Liver (tissue), 3 donors: Measurements from ENCODE around the gene EIF2AK3.

ENCODE experiments used
- EGR1 ChIP-seq, 2 donors: IDR thresholded peaks; 2 replicates each; pipeline ENCODE4 v1.6.1; 2016 to 2018; ENCODE audit warnings: antibody characterized with exemption in 2 of 2, low read depth in 2 of 2
- FOXA2 ChIP-seq: IDR thresholded peaks from 2 replicates; pipeline ENCODE4 v1.6.1; 2016; ENCODE audit warnings: antibody characterized with exemption
- GABPA ChIP-seq, 2 donors: IDR thresholded peaks in 1 of 2; conservative IDR thresholded peaks in 1 of 2; 2 replicates each; pipeline ENCODE4 v1.6.1; 2016; ENCODE audit warnings: antibody characterized with exemption in 2 of 2, mild to moderate bottlenecking in 1 of 2, moderate library complexity in 1 of 2
- HNF4A ChIP-seq, 2 donors: conservative IDR thresholded peaks; 2 replicates each; pipeline ENCODE4 v1.6.1; 2016; ENCODE audit warnings: antibody characterized with exemption in 2 of 2, mild to moderate bottlenecking in 2 of 2
- JUND ChIP-seq, 2 donors: IDR thresholded peaks; 2 replicates each; pipeline ENCODE4 v1.6.1; 2016; ENCODE audit warnings: antibody characterized with exemption in 2 of 2
- RAD21 ChIP-seq, 2 donors: IDR thresholded peaks; 2 replicates each; pipeline ENCODE4 v1.6.1; 2016; ENCODE audit warnings: antibody characterized with exemption in 2 of 2, mild to moderate bottlenecking in 2 of 2
- TAF1 ChIP-seq: conservative IDR thresholded peaks from 2 replicates; pipeline ENCODE4 v1.6.1; 2016; ENCODE audit warnings: antibody characterized with exemption, mild to moderate bottlenecking
- YY1 ChIP-seq: IDR thresholded peaks from 2 replicates; pipeline ENCODE4 v1.6.1; 2016; ENCODE audit warnings: antibody characterized with exemption, mild to moderate bottlenecking
- TF ChIP-seq, protein P1 (sequence below): fragments of 150-350 bp; IDR thresholded peaks from 2 replicates; pipeline ENCODE4 v1.5.1; 2017; ENCODE audit warnings: improper control_type of control experiment, low read depth, low read length; ENCODE audit not compliant: missing input control
- TF ChIP-seq, protein P2 (sequence below): IDR thresholded peaks from 2 replicates; pipeline ENCODE4 v1.6.1; 2016; ENCODE audit warnings: antibody characterized with exemption, mild to moderate bottlenecking
- TF ChIP-seq, protein P3 (sequence below): IDR thresholded peaks from 2 replicates; pipeline ENCODE4 v1.6.1; 2016; ENCODE audit warnings: antibody characterized with exemption
- TF ChIP-seq, protein P4 (sequence below): IDR thresholded peaks from 2 replicates; pipeline ENCODE4 v1.6.1; 2016; ENCODE audit warnings: antibody characterized with exemption
- donor health status: healthy.
- donor health status: healthy.

DNA sequence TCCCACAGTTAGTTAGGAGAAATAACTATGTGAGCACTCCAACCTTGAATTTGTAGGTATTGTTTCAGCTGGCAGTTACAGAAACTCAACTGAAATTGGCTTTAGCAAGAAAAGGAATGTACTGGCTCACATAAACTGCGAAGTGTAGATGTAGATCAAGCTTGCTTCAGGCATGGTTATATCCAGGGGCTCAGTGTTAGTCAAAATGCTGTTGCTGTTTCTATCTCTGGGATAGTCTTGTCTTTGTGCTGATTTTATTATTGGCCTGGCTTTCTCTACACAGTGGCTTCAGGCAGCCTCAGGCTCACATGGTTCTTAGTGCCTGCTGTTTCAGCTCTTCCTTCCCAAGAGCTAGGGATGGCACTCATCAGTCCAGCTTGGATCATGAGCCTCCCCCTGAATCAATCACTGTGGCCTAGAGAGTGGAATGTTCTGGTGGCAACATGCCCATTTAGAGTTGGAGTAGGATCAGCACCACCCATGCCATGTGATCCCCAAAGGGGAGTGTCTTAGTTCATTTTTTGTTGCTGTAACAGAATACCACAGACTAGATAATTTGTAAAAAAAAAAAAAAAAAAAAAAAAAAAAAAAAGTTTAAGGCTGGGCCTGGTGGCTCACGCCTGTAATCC, 105.7 kb downstream of the EIF2AK3 start:
- TF ChIP-seq, protein P1, sequence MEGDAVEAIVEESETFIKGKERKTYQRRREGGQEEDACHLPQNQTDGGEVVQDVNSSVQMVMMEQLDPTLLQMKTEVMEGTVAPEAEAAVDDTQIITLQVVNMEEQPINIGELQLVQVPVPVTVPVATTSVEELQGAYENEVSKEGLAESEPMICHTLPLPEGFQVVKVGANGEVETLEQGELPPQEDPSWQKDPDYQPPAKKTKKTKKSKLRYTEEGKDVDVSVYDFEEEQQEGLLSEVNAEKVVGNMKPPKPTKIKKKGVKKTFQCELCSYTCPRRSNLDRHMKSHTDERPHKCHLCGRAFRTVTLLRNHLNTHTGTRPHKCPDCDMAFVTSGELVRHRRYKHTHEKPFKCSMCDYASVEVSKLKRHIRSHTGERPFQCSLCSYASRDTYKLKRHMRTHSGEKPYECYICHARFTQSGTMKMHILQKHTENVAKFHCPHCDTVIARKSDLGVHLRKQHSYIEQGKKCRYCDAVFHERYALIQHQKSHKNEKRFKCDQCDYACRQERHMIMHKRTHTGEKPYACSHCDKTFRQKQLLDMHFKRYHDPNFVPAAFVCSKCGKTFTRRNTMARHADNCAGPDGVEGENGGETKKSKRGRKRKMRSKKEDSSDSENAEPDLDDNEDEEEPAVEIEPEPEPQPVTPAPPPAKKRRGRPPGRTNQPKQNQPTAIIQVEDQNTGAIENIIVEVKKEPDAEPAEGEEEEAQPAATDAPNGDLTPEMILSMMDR = no peak
- TF ChIP-seq JUND (IDR thresholded peaks at IDR 0.05) (no peak), EGR1 (IDR thresholded peaks at IDR 0.05; ENCODE audit: low read depth in 2 of 2) (no peak), GABPA (IDR thresholded peaks at IDR 0.05 in 1 of 2, conservative IDR thresholded peaks at IDR 0.05 in 1 of 2) (no peak), YY1 (no peak), RAD21 (IDR thresholded peaks at IDR 0.05) (no peak), HNF4A (conservative IDR thresholded peaks at IDR 0.05) (no peak), FOXA2 (no peak), TAF1 (no peak)
- TF ChIP-seq, protein P2, sequence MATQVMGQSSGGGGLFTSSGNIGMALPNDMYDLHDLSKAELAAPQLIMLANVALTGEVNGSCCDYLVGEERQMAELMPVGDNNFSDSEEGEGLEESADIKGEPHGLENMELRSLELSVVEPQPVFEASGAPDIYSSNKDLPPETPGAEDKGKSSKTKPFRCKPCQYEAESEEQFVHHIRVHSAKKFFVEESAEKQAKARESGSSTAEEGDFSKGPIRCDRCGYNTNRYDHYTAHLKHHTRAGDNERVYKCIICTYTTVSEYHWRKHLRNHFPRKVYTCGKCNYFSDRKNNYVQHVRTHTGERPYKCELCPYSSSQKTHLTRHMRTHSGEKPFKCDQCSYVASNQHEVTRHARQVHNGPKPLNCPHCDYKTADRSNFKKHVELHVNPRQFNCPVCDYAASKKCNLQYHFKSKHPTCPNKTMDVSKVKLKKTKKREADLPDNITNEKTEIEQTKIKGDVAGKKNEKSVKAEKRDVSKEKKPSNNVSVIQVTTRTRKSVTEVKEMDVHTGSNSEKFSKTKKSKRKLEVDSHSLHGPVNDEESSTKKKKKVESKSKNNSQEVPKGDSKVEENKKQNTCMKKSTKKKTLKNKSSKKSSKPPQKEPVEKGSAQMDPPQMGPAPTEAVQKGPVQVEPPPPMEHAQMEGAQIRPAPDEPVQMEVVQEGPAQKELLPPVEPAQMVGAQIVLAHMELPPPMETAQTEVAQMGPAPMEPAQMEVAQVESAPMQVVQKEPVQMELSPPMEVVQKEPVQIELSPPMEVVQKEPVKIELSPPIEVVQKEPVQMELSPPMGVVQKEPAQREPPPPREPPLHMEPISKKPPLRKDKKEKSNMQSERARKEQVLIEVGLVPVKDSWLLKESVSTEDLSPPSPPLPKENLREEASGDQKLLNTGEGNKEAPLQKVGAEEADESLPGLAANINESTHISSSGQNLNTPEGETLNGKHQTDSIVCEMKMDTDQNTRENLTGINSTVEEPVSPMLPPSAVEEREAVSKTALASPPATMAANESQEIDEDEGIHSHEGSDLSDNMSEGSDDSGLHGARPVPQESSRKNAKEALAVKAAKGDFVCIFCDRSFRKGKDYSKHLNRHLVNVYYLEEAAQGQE = no peak
- TF ChIP-seq, protein P3, sequence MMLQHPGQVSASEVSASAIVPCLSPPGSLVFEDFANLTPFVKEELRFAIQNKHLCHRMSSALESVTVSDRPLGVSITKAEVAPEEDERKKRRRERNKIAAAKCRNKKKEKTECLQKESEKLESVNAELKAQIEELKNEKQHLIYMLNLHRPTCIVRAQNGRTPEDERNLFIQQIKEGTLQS = no peak
- TF ChIP-seq, protein P4, sequence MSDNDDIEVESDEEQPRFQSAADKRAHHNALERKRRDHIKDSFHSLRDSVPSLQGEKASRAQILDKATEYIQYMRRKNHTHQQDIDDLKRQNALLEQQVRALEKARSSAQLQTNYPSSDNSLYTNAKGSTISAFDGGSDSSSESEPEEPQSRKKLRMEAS = no peak
